HG03432 (cell line): ENCODE measurements around the gene BNC2.

Experiments
- ATAC-seq: cut with Tn5 transposase; IDR thresholded peaks from one replicate; pipeline ENCODE4 v1.9.1; 2021; ENCODE audit warnings: mild to moderate bottlenecking, moderate library complexity; ENCODE audit not compliant: unreplicated experiment

BNC2 gene

DNA sequence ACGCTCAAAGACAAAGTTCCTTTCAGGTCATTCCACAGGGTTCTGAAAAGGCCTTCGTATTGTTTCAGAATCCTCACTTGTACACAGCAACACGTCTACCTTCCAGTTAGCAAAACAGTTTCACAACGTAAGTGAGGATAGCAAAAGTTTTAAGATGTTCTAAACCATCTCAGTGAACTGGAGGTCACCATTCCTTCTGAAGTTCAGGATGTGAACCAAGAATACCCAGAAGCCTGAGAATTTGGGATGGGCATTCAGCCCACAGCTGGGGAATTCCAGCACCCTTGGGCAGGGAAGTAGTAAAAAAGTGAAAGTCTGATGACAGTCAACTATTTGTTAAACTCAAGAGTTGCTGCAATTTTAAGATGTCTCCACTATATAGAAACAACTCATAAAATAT lies 224.5 kb downstream of the BNC2 start:
- ATAC-seq = no peak

- no peak for ATAC-seq
Measured at GRCh38 chr9:16642421-16643109, 227.9 kb downstream of the BNC2 start.

DNA sequence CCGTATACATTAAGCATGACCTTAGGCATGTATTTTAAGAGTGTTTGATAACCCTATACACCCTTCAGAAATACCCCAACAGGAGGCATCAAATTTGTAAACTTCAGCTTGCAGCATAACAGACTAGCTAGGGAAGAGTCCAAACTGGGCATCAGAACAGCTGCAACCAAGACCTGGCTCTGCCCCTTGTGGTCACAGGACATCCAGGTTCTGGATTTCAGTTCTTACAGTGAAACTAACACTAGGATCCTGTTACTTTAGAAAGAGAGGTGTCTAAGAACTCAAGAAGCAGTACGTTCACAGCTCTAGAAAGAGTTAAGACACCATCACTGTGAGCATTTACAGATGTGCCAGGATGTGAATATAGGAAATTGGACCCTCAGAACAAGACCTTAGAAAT lies 229.8 kb downstream of the BNC2 start:
- no peak for ATAC-seq

DNA sequence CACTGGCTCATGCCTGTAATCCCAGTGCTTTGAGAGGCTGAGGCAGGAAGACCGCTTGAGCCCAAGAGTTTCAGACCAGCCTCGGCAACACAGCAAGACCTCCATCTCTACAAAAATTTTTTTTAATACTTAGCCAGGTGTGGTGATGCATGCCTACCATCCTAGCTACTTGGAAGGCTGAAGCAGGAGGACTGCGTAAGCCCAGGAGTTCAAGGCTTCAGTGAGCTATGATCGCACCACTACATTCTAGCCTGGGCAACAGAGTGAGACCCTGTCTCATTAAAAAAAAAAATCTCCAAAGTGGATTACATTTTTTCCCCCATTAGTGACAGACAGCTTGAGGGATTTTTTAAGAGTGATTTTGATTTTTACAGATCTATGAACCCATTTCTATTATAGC lies 230.8 kb downstream of the BNC2 start:
- no peak for ATAC-seq

GRCh38 chr9:16637911-16638310 lies 232.6 kb downstream of the BNC2 start:
- no peak for ATAC-seq

GRCh38 chr9:16637218-16637617 lies 233.3 kb downstream of the BNC2 start:
- ATAC-seq = no peak

- ATAC-seq = no peak
Measured at GRCh38 chr9:16633794-16634193, 236.7 kb downstream of the BNC2 start.

DNA sequence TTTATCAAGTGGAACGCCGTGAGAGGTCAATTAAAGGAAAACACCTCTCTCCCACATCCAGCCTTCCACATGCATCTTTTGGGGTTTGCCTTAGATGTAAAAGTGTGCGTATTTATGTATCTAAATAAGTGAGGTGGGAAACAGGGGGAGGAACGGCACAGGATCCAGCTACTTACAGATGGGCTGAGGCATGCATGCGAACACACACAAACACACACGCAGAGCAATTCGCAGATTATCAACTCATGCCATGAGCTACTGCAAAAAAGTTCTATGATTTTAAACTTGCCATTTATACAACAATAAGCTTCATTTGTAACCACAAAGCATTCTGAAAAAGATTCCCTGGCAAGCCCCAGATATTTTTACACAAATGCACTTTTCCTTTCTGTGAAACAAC lies 242.1 kb downstream of the BNC2 start:
- ATAC-seq = no peak

- no peak for ATAC-seq
Measured at GRCh38 chr9:16627967-16628366, 242.5 kb downstream of the BNC2 start.

- no peak for ATAC-seq
Measured at GRCh38 chr9:16627521-16627920, 242.9 kb downstream of the BNC2 start.

- no peak for ATAC-seq
Measured at GRCh38 chr9:16626577-16627130, 243.8 kb downstream of the BNC2 start.

DNA sequence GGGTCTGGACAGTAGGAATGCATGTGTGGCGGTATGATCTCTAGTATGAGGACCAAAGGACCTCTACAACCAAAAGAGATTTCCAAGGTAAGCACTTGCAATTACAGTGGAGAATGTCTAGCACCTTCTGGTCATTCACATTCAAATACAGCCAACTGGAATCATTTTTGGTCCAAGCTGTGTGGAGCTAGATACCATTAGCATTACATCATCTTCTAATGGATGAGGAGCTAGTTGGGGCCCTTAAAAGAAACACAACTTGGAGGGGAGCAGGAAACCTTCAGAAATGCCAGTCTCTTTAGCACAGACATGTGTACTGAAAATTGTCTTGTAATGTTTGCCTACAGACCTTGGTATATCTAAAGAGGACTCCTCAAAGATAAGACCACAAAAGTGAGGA lies 244.7 kb downstream of the BNC2 start:
- ATAC-seq = no peak

DNA sequence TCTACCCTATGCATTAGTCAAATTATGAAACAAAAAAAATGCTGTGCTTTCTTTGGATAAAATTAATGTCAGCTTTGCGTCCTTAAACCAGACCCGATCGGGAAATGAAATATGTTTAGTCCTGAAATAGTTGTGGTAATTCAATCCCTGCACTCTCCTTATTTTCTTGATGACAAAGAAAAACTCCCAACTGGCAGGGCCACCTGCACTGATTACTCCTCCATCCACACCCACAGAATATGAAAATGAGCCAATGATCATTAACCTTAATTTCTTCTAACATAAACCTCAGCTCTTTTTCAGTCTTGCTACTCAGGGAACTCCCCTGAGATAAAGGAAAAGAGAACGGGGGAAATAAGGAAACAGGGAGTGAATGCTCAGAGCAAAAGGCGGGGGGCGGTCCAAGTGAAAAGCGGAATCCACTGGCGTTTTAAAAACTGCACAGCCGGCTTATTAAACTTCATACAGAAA lies 245.3 kb downstream of the BNC2 start:
- ATAC-seq = no peak

DNA sequence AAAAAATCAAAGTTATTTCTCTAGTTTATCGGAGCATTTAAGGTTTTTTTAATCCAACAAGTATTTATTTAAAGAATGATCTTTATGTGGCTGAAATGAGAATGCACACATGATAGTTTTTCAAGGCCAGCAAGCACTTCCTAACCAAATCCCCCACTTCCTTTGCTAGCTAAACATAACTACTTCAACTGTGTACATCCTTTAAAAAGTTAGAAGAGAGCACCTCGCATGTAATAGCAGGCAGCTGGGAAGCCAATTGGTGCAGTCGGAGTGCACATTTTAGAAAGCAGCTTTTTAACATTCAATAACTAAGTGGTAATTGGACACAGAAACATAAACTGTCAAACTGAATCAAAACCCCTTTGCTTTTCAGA lies 245.7 kb downstream of the BNC2 start:
- no peak for ATAC-seq

DNA sequence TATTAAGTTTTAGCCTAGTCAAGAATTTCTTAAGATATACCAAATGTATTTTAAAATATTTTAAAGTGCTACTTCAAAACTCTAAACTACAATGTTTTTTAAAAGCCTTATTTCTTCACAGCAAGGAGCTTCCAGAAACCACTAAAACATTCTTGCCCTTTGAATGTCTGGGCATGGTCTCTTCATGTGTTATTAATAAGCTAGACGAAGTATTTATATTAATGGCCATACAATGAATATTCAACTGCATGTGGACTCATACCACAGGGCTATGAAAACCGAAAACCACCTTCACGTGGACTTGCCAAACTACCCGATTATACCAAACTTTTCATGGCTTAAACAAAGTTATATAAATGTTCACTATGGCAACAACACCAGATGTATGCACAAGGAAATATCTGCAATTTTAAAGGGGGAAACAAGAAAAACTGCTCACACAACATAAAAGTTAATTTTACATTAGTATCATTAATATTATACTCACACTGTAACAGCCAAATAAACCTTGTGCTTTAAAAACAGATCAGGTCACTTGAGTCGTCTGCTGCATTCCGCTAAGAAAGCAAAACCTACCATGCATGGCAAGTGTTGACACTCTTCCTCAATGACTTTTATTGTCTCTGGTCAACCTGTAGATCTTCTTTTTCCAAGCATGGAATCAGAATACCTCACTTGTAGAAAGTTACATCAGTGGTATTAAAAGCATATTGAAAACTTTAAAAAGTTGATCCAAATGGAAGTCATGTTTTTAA lies 246.3 kb downstream of the BNC2 start:
- ATAC-seq = no peak

DNA sequence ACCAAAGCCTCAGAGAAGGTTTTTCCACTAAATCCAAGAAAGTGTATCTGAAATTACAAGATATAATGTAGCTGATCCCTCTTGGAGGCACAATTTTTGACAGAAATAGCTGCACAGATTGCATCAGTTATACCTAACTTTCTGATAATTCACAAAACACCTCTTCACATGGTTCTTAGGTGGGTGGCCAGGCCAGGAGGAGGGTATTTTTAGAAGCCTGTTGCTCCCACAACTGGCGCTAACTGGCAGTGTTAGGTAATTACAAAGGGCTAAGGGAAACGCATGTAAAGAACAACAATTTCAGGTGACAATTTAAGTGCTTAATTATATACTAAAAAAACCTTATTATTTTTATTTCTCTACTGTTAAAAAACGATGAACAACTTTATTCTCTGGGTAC lies 247.9 kb downstream of the BNC2 start:
- ATAC-seq = no peak

DNA sequence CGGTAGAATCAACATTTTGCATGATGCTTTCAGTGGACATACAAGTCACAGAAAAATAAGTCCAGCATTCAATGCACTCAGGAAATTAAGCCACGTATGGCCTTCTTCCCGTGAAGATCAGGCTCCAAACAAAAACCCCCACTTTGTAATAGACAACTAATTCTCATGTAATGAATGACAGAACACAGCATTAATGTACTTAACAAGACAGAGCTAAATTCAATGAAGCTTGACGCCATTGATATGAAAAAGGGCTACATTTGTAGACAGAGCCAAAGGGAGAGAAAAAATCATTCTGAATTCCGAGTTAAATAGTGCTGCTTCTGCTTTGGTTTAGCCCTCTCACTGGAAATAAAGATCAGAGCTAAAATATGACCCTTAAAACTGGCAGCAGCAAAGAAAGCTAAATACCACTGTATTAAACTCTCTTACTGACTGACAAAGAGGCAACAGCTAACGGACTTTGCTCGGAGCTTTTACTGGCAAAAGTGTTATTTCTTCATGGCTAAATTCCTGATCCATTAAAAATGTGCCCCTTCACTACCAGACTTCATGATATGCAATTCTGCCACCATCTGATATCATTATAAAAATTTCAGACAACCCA lies 250.5 kb downstream of the BNC2 start:
- no peak for ATAC-seq

GRCh38 chr9:16619402-16619801 lies 251.1 kb downstream of the BNC2 start:
- no peak for ATAC-seq

GRCh38 chr9:16618524-16618923 lies 251.9 kb downstream of the BNC2 start:
- no peak for ATAC-seq

GRCh38 chr9:16616686-16617085 lies 253.8 kb downstream of the BNC2 start:
- ATAC-seq = no peak

DNA sequence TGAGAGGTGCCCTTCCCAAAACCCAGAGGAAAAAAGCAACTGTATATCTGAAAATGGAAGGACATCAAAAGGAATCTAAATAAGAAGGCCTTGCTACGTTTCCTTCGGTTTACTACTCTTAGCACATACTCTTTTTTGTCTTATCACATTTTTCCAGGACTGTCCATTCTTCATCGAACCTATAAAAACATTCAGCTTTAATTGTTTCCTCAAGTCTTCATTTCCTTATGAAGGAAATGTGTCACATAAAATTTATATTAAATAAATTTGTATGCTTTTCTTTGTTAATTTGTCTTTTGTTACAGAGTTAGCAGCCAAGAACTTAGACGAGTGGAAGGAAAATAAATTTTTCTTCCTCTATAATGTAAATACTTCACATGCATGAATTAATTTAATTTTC lies 255.0 kb downstream of the BNC2 start:
- ATAC-seq = no peak

GRCh38 chr9:16613605-16614004 lies 256.9 kb downstream of the BNC2 start:
- no peak for ATAC-seq
